Endodermal cell (in vitro differentiated cells): ENCODE measurements around the gene LTB. TPM values are rescaled to one million over a fixed set of nuclear protein-coding genes. Genes with fewer than 3 reads are reported as not detected.

Experiments
- DNase-seq: peaks from one replicate; pipeline ENCODE4 v3.0.0-alpha.2; 2017
- H3K27ac ChIP-seq: 2 replicates; pipeline ENCODE4 v1.5.1; 2013; ENCODE audit warnings: mild to moderate bottlenecking, low read depth, low read length, moderate library complexity
- H3K27me3 ChIP-seq: 2 replicates; pipeline ENCODE4 v1.6.1; 2013; ENCODE audit warnings: mild to moderate bottlenecking, low read length, moderate library complexity; ENCODE audit not compliant: insufficient read depth, control insufficient read depth, poor library complexity, severe bottlenecking
- H3K36me3 ChIP-seq: 2 replicates; pipeline ENCODE4 v1.7.0; 2013; ENCODE audit warnings: mild to moderate bottlenecking, low read length, moderate library complexity; ENCODE audit not compliant: control insufficient read depth, insufficient read depth
- H3K4me1 ChIP-seq: one replicate; pipeline ENCODE4 v1.7.0; 2013; ENCODE audit warnings: low read length; ENCODE audit not compliant: control insufficient read depth, insufficient read depth
- H3K4me3 ChIP-seq: 2 replicates; pipeline ENCODE4 v1.5.1; 2013; ENCODE audit warnings: mild to moderate bottlenecking, low read length, moderate library complexity
- H3K9ac ChIP-seq: 2 replicates; pipeline ENCODE4 v1.6.1; 2013; ENCODE audit warnings: mild to moderate bottlenecking, low read length, moderate library complexity; ENCODE audit not compliant: poor library complexity, severe bottlenecking; ENCODE audit errors: extremely low read depth
- H3K9me3 ChIP-seq: 2 replicates; pipeline ENCODE4 v1.6.1; 2013; ENCODE audit warnings: mild to moderate bottlenecking, low read length, moderate library complexity; ENCODE audit not compliant: control insufficient read depth
- H3K27ac Mint-ChIP-seq: 2 replicates; pipeline ENCODE4 v1.8.0; 2020; ENCODE audit warnings: mixed read lengths
- H3K27me3 Mint-ChIP-seq: 2 replicates; pipeline ENCODE4 v1.8.0; 2021; ENCODE audit warnings: mild to moderate bottlenecking, mixed read lengths; ENCODE audit not compliant: insufficient read depth
- H3K36me3 Mint-ChIP-seq: 2 replicates; pipeline ENCODE4 v1.8.0; 2020; ENCODE audit warnings: low read depth, mixed read lengths
- H3K4me1 Mint-ChIP-seq: 2 replicates; pipeline ENCODE4 v1.8.0; 2020; ENCODE audit warnings: mixed read lengths
- H3K4me3 Mint-ChIP-seq: 2 replicates; pipeline ENCODE4 v1.8.0; 2020; ENCODE audit warnings: mild to moderate bottlenecking, moderate library complexity, mixed read lengths
- H3K9me3 Mint-ChIP-seq: 2 replicates; pipeline ENCODE4 v1.8.0; 2020; ENCODE audit warnings: mild to moderate bottlenecking, mixed read lengths
- WGBS, 2 experiments: methylation state at CpG; one replicate each; pipeline versions ENCODE4 v1.1.5 to v1.1.7; 2013; ENCODE audit warnings: missing lambda C conversion rate in 2 of 2, mixed read lengths in 1 of 2; ENCODE audit not compliant: insufficient coverage in 1 of 2, insufficient read length in 1 of 2; 5-methylcytosine and 5-hydroxymethylcytosine counted together
- total RNA-seq, 2 donors: library from RNA; stranded (reverse); fragmentation: NEBNext Ultra II Directional in 1 of 2; extraction: Animal tissue kit (Norgen Biotek cat#: 25700) in 1 of 2; gene quantifications; 2 replicates in 1 of 2; 3 replicates in 1 of 2; pipeline ENCODE4 v1.2.1, GENCODE V29; 2021
- TF ChIP-seq, protein P1 (sequence below): fragments of 200-600 bp; sonication (generic); conservative IDR thresholded peaks from 2 replicates; pipeline ENCODE4 v1.5.0; 2021; ENCODE audit warnings: antibody characterized with exemption, mild to moderate bottlenecking

LTB gene
- total RNA-seq, 2 donors from 2014 or later, result 1.3 TPM; not detected in 1

DNA sequence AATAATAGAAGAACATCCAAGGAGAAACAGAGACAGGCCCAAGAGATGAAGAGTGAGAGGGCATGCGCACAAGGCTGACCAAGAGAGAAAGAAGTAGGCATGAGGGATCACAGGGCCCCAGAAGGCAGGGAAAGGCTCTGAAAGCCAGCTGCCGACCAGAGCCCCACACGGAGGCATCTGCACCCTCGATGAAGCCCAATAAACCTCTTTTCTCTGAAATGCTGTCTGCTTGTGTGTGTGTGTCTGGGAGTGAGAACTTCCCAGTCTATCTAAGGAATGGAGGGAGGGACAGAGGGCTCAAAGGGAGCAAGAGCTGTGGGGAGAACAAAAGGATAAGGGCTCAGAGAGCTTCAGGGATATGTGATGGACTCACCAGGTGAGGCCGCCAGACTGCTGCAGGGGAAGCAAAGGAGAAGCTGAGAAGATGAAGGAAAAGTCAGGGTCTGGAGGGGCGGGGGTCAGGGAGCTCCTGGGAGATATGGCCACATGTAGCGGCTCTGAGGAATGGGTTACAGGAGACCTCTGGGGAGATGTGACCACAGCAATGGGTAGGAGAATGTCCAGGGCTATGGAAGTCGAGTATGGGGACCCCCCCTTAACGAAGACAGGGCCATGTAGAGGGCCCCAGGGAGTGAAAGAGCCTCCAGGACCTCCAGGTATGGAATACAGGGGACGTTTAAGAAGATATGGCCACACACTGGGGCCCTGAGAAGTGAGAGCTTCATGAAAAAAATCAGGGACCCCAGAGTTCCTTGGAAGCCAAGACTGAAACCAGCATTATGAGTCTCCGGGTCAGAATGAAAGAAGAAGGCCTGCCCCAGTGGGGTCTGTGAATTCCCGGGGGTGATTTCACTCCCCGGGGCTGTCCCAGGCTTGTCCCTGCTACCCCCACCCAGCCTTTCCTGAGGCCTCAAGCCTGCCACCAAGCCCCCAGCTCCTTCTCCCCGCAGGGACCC is 7.8 kb downstream of the LTB start:
- TF ChIP-seq, protein P1, sequence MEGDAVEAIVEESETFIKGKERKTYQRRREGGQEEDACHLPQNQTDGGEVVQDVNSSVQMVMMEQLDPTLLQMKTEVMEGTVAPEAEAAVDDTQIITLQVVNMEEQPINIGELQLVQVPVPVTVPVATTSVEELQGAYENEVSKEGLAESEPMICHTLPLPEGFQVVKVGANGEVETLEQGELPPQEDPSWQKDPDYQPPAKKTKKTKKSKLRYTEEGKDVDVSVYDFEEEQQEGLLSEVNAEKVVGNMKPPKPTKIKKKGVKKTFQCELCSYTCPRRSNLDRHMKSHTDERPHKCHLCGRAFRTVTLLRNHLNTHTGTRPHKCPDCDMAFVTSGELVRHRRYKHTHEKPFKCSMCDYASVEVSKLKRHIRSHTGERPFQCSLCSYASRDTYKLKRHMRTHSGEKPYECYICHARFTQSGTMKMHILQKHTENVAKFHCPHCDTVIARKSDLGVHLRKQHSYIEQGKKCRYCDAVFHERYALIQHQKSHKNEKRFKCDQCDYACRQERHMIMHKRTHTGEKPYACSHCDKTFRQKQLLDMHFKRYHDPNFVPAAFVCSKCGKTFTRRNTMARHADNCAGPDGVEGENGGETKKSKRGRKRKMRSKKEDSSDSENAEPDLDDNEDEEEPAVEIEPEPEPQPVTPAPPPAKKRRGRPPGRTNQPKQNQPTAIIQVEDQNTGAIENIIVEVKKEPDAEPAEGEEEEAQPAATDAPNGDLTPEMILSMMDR, result peak; percentile 50
- no peaks in the 10 kb centered on the region for H3K36me3 Mint-ChIP-seq
- H3K4me3 Mint-ChIP-seq, result no peak overlapping the region
- H3K27ac Mint-ChIP-seq, result no peak overlapping the region
- Histone ChIP-seq H3K27me3 (no peaks in the 10 kb centered on the region), H3K9me3 (no peaks in the 10 kb centered on the region), H3K36me3 (no peaks in the 10 kb centered on the region), H3K4me3 (no peak overlapping the region), H3K9ac (peak overlapping the region; percentile 11), H3K27ac (no peak overlapping the region), H3K4me1 (peaks cover 6% of the 10 kb centered on the region)
- peaks cover 28% of the 10 kb centered on the region for H3K27me3 Mint-ChIP-seq
- peaks cover 7% of the 10 kb centered on the region for H3K4me1 Mint-ChIP-seq
- H3K9me3 Mint-ChIP-seq, result no peaks in the 10 kb centered on the region
- DNase-seq, result peak; percentile 70
- 92% methylated on average over 7 to 14 of the region's 14 CpGs for WGBS, 2 experiments

DNA sequence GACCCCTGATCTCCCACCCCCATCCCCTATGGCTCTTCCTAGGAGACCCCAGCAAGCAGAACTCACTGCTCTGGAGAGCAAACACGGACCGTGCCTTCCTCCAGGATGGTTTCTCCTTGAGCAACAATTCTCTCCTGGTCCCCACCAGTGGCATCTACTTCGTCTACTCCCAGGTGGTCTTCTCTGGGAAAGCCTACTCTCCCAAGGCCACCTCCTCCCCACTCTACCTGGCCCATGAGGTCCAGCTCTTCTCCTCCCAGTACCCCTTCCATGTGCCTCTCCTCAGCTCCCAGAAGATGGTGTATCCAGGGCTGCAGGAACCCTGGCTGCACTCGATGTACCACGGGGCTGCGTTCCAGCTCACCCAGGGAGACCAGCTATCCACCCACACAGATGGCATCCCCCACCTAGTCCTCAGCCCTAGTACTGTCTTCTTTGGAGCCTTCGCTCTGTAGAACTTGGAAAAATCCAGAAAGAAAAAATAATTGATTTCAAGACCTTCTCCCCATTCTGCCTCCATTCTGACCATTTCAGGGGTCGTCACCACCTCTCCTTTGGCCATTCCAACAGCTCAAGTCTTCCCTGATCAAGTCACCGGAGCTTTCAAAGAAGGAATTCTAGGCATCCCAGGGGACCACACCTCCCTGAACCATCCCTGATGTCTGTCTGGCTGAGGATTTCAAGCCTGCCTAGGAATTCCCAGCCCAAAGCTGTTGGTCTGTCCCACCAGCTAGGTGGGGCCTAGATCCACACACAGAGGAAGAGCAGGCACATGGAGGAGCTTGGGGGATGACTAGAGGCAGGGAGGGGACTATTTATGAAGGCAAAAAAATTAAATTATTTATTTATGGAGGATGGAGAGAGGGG is 8.8 kb downstream of the LTB start:
- no peaks in the 10 kb centered on the region for H3K9me3 Mint-ChIP-seq
- TF ChIP-seq, protein P1, result no peak
- Histone ChIP-seq H3K4me3 (no peak overlapping the region), H3K27me3 (no peaks in the 10 kb centered on the region), H3K9ac (peak overlapping the region; percentile 11), H3K27ac (no peak overlapping the region), H3K9me3 (no peaks in the 10 kb centered on the region), H3K36me3 (no peaks in the 10 kb centered on the region), H3K4me1 (peaks cover 6% of the 10 kb centered on the region)
- no peak for DNase-seq
- H3K36me3 Mint-ChIP-seq, result no peaks in the 10 kb centered on the region
- H3K27ac Mint-ChIP-seq, result no peak overlapping the region
- H3K4me1 Mint-ChIP-seq, result peaks cover 7% of the 10 kb centered on the region
- peaks cover 28% of the 10 kb centered on the region for H3K27me3 Mint-ChIP-seq
- 72 to 87% methylated on average over 3 to 9 of the region's 9 CpGs for WGBS, 2 experiments
- H3K4me3 Mint-ChIP-seq, result no peak overlapping the region

DNA sequence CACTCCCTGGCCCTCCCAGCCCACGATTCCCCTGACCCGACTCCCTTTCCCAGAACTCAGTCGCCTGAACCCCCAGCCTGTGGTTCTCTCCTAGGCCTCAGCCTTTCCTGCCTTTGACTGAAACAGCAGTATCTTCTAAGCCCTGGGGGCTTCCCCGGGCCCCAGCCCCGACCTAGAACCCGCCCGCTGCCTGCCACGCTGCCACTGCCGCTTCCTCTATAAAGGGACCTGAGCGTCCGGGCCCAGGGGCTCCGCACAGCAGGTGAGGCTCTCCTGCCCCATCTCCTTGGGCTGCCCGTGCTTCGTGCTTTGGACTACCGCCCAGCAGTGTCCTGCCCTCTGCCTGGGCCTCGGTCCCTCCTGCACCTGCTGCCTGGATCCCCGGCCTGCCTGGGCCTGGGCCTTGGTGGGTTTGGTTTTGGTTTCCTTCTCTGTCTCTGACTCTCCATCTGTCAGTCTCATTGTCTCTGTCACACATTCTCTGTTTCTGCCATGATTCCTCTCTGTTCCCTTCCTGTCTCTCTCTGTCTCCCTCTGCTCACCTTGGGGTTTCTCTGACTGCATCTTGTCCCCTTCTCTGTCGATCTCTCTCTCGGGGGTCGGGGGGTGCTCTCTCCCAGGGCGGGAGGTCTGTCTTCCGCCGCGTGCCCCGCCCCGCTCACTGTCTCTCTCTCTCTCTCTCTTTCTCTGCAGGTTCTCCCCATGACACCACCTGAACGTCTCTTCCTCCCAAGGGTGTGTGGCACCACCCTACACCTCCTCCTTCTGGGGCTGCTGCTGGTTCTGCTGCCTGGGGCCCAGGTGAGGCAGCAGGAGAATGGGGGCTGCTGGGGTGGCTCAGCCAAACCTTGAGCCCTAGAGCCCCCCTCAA is 9.9 kb downstream of the LTB start, which contains the start of gene LTA:
LTA (plus strand) TSS at position 249 of the 871 bp plus-strand sequence; CDS start at position 703, 454 bp downstream.
- Mint-ChIP-seq H3K4me1 (peaks cover 7% of the 10 kb centered on the region), H3K27me3 (peaks cover 26% of the 10 kb centered on the region), H3K4me3 (no peak within 1 kb of the TSS), H3K9me3 (no peaks in the 10 kb centered on the region), H3K27ac (no peak within 1 kb of the TSS), H3K36me3 (no peaks in the 10 kb centered on the region)
- peaks cover 6% of the 10 kb centered on the region for H3K4me1 ChIP-seq
- H3K9ac ChIP-seq, result no peak within 1 kb of the TSS
- H3K4me3 ChIP-seq, result no peak within 1 kb of the TSS
- no peak for DNase-seq
- no peak within 1 kb of the TSS for H3K27ac ChIP-seq
- H3K9me3 ChIP-seq, result no peaks in the 10 kb centered on the region
- no peaks in the 10 kb centered on the region for H3K36me3 ChIP-seq
- 93 to 97% methylated on average over 20 to 27 of the region's 27 CpGs for WGBS, 2 experiments
- TF ChIP-seq, protein P1, result no peak
- H3K27me3 ChIP-seq, result no peaks in the 10 kb centered on the region
